ENCODE measurements around the gene QRICH1. TPM values are rescaled to one million over a fixed set of nuclear protein-coding genes. Genes with fewer than 3 reads are reported as not detected.

QRICH1 gene
- total and polyA plus RNA-seq, 10 of the 15 experiments (the other 5 are each of a cell fraction or from before 2014, with no cell fraction given), result 22.2 to 116 (median 81.4) TPM

DNA sequence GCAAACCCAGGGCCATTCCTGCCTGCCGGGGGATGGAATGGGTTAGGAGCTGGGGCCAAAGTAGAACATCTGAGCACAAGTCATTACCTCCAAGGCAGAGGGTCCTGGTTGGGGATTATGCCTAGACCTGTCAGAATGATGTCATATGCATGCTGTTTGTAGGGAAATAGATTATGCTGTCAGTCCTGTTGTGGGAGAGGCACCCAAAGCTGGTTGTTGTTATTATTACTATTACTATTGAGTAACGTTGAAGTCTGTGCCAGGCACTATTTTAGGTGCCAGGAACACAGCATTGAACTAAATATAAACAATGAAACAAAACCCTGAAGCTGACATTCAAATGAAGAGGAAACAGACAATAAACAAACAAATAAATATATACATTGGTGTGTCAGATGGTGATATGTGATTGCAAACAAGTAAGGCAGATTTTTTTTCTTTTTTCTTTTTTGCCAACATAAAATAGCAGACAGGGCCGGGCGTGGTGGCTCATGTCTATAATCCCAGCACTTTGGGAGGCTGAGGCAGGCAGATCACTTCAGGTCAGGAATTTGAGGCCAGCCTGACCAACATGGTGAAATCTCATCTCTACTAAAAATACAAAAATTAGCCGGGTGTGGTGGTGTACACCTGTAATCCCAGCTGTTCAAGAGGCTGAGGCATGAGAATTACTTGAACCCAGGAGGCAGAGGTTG is 101.9 kb downstream of the QRICH1 start (continued):
- TF ChIP-seq, protein P1, sequence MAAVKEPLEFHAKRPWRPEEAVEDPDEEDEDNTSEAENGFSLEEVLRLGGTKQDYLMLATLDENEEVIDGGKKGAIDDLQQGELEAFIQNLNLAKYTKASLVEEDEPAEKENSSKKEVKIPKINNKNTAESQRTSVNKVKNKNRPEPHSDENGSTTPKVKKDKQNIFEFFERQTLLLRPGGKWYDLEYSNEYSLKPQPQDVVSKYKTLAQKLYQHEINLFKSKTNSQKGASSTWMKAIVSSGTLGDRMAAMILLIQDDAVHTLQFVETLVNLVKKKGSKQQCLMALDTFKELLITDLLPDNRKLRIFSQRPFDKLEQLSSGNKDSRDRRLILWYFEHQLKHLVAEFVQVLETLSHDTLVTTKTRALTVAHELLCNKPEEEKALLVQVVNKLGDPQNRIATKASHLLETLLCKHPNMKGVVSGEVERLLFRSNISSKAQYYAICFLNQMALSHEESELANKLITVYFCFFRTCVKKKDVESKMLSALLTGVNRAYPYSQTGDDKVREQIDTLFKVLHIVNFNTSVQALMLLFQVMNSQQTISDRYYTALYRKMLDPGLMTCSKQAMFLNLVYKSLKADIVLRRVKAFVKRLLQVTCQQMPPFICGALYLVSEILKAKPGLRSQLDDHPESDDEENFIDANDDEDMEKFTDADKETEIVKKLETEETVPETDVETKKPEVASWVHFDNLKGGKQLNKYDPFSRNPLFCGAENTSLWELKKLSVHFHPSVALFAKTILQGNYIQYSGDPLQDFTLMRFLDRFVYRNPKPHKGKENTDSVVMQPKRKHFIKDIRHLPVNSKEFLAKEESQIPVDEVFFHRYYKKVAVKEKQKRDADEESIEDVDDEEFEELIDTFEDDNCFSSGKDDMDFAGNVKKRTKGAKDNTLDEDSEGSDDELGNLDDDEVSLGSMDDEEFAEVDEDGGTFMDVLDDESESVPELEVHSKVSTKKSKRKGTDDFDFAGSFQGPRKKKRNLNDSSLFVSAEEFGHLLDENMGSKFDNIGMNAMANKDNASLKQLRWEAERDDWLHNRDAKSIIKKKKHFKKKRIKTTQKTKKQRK (IDR thresholded peaks at IDR 0.05; ENCODE audit: low read depth, low read length), result no peak
- no peak for TF ChIP-seq BMI1 (IDR thresholded peaks at IDR 0.05; ENCODE audit: borderline replicate concordance)
- TF ChIP-seq MTA3 (IDR thresholded peaks at IDR 0.05; ENCODE audit: borderline replicate concordance, low read length), result no peak

DNA sequence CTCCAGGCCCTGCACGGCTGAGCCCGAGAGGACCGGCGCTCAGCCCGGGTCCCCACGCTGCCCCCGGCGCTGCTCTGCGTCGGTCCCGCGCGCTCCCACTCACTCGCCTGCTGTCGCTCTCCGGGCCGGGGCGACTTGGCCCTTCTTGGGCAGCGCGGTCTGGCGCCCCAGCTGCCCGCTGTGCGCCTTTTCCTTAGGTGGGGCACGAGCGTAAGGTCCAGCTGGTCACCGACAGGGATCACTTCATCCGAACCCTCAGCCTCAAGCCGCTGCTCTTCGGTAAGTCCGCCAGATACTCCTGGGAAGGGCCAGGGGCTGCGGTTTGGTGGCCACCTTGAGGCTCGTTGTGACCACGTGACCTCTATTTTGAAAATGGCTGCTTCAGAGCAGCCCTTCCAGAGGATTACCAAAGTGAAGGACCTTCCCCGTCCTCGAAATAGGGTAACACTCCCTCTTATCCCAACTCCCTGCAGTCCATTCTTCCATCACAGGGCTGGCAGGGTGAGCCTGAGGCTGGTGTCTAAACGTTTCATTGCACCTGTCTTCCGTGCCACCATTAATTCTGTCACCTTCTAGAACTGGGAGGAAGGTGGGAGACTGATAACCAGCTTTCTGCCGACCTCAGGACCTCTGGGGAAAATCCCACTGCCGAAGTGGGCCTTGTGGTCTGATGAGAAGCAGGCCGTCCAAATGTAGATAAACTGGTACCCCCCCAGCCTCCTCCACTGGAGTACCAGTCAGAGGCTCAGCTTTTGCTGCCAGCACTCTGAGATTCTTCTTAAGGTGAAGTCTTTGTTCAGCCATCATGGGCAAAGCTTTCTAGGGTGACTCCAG is 103.0 kb downstream of the QRICH1 start:
- Histone ChIP-seq H3K79me2 (ENCODE audit: control insufficient read depth, insufficient read depth, low read length) (peaks cover 28% of the 10 kb centered on the region), H3K4me1 (ENCODE audit: control insufficient read depth, insufficient read depth, low read length) (peaks cover 19% of the 10 kb centered on the region), H4K20me1 (ENCODE audit: control insufficient read depth, insufficient read depth) (no peaks in the 10 kb centered on the region), H3K27ac (ENCODE audit: control insufficient read depth, insufficient read depth) (peak overlapping the region; percentile 79), H3K36me3 (ENCODE audit: control insufficient read depth in 2 of 2, insufficient read depth in 2 of 2, low read length in 1 of 2) (peaks cover 0 to under 1% of the 10 kb centered on the region in 2 experiments; a peak in 2 of 4 replicates), H3K9me3 (replicated peaks; ENCODE audit: control insufficient read depth, insufficient read depth, low read length) (no peaks in the 10 kb centered on the region), H3K4me2 (ENCODE audit: control insufficient read depth, insufficient read depth) (peak overlapping the region; percentile 81), H2AFZ (ENCODE audit: control insufficient read depth, low read depth, low read length) (peak overlapping the region; percentile 96), H3K9ac (ENCODE audit: control insufficient read depth, insufficient read depth, low read length) (peak overlapping the region; percentile 87), H3K27me3 (replicated peaks in 1 of 2; ENCODE audit: control insufficient read depth in 2 of 2, insufficient read depth in 2 of 2, low read length in 1 of 2) (no peaks in the 10 kb centered on the region), H3K4me3 (peak overlapping the region; percentile 93)
- POLR2A ChIA-PET, result interaction anchor here (0.6 to 6.6 kb wide), 9 partner anchors 17 to 1515 kb away, joined by 3 to 67 read pairs (median 10); partner anchors contain the start of genes IMPDH2, NDUFAF3, QRICH1 and SCAP
- ATAC-seq, result peak; percentile 45
- in situ Hi-C loops (cut with MboI), result no loop called here
- WGBS (ENCODE audit: insufficient coverage, insufficient replicate concordance, low lambda C conversion rate, missing lambda C conversion rate), result under 1% methylated on average over 40 of the region's 40 CpGs
- RAD21 ChIA-PET (ENCODE audit: unreplicated experiment), result interaction anchor here (0.6 to 2.7 kb wide), 8 partner anchors 9 to 533 kb away, joined by 3 to 22 read pairs (median 4); partner anchors contain the start of genes NDUFAF3, QRICH1 and WDR6
- BruUV-seq (replicated peaks), result no TSS peak
- no peak for DNase-seq (ENCODE audit: low read depth, low spot score)
- intact Hi-C loops (cut with micrococcal nuclease; ENCODE audit: unreplicated experiment), result loop anchor here (2.0 kb wide), 2 partner anchors 16 to 30 kb away; partner anchors contain the start of gene WDR6
- SMC1A ChIA-PET (ENCODE audit: uncharacterized antibody, unreplicated experiment), result interaction anchor here (0.5 to 6.1 kb wide), 5 partner anchors 17 to 103 kb away, joined by 3 to 57 read pairs (median 3); partner anchors contain the start of genes IMPDH2, QRICH1 and WDR6
- no peak for FAIRE-seq
- CTCF ChIA-PET, result interaction anchor here (0.8 to 5.8 kb wide), 7 partner anchors 17 to 251 kb away, joined by 3 to 123 read pairs (median 21); partner anchors contain the start of genes DALRD3, IMPDH2, NDUFAF3 and QRICH1
- TF ChIP-seq, protein P2, sequence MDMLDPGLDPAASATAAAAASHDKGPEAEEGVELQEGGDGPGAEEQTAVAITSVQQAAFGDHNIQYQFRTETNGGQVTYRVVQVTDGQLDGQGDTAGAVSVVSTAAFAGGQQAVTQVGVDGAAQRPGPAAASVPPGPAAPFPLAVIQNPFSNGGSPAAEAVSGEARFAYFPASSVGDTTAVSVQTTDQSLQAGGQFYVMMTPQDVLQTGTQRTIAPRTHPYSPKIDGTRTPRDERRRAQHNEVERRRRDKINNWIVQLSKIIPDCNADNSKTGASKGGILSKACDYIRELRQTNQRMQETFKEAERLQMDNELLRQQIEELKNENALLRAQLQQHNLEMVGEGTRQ (IDR thresholded peaks at IDR 0.05; ENCODE audit: borderline replicate concordance, low read depth, low read length), result peak; percentile 48; the same call in 1 of the 2 replicates
- TF ChIP-seq TAF1 (IDR thresholded peaks at IDR 0.05; ENCODE audit: borderline replicate concordance, low read depth, low read length), result 0 out of 2 replicates have a peak, but pooled peaks have one; percentile 25
- peak; percentile 15 for TF ChIP-seq HDAC6 (IDR thresholded peaks at IDR 0.05; ENCODE audit: unreplicated experiment)
- TF ChIP-seq POLR2AphosphoS2 (IDR thresholded peaks at IDR 0.05; ENCODE audit: low read depth, low read length), result no peak
- TF ChIP-seq ESRRA (IDR thresholded peaks at IDR 0.05; ENCODE audit: low read length), result no peak
- peak; percentile 98 for TF ChIP-seq RAD51 (IDR thresholded peaks at IDR 0.05)
- TF ChIP-seq BHLHE40 (IDR thresholded peaks at IDR 0.05; ENCODE audit: borderline replicate concordance in 1 of 2, low read depth in 2 of 2, low read length in 1 of 2), result peak in 1 of 2 experiments; percentile 52; a peak in 2 of 4 replicates
- TF ChIP-seq RELA (IDR thresholded peaks at IDR 0.05; ENCODE audit: borderline replicate concordance, partially characterized antibody), result no peak
- no peak for TF ChIP-seq IRF4 (IDR thresholded peaks at IDR 0.05; ENCODE audit: low read depth, low read length)
- TF ChIP-seq, protein P3, sequence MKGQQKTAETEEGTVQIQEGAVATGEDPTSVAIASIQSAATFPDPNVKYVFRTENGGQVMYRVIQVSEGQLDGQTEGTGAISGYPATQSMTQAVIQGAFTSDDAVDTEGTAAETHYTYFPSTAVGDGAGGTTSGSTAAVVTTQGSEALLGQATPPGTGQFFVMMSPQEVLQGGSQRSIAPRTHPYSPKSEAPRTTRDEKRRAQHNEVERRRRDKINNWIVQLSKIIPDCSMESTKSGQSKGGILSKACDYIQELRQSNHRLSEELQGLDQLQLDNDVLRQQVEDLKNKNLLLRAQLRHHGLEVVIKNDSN (IDR thresholded peaks at IDR 0.05; ENCODE audit: borderline replicate concordance, extremely low read length, insufficient read depth, low read depth, low read length), result peak; percentile 83
- no peak for TF ChIP-seq TBL1XR1 (IDR thresholded peaks at IDR 0.05; ENCODE audit: low read depth, low read length)
